GM23338 (cell line): ENCODE data around the gene LMOD1. TPM values are rescaled to one million over a fixed set of nuclear protein-coding genes. Genes with fewer than 3 reads are reported as not detected.

Experiments used
- ATAC-seq: fragments of 200-7000 bp; cut with Tn5 transposase; 3 replicates; pipeline ENCODE4 v1.9.1; 2020
- DNase-seq: peaks from one replicate; pipeline ENCODE4 v3.0.0-alpha.2; 2015; ENCODE audit warnings: low spot score
- H2AFZ ChIP-seq: fragments of 200-600 bp; sonication (generic); 2 replicates; pipeline ENCODE4 v1.8.0; 2016; ENCODE audit warnings: antibody characterized with exemption, mild to moderate bottlenecking, moderate library complexity
- H3F3A ChIP-seq: fragments of 200-600 bp; sonication (generic); replicated peaks from 2 replicates; pipeline ENCODE4 v1.8.0; 2017; ENCODE audit warnings: antibody characterized with exemption, mixed run types, low read depth
- H3K27ac ChIP-seq: fragments of 200-600 bp; sonication (generic); 2 replicates; pipeline ENCODE4 v1.6.1; 2016; ENCODE audit warnings: low read depth
- H3K27me3 ChIP-seq: fragments of 200-600 bp; sonication (generic); 2 replicates; pipeline ENCODE4 v1.8.0; 2016; ENCODE audit warnings: mild to moderate bottlenecking, mixed run types, moderate library complexity; ENCODE audit not compliant: insufficient read depth
- H3K36me3 ChIP-seq: fragments of 200-600 bp; sonication (generic); 2 replicates; pipeline ENCODE4 v1.8.0; 2016; ENCODE audit warnings: mild to moderate bottlenecking; ENCODE audit not compliant: insufficient read depth
- H3K4me1 ChIP-seq: fragments of 200-600 bp; sonication (generic); 2 replicates; pipeline ENCODE4 v1.8.0; 2016; ENCODE audit warnings: mild to moderate bottlenecking, moderate library complexity; ENCODE audit not compliant: insufficient read depth
- H3K4me2 ChIP-seq: fragments of 200-600 bp; sonication (generic); 2 replicates; pipeline ENCODE4 v1.7.1; 2017; ENCODE audit warnings: mixed run types
- H3K4me3 ChIP-seq: fragments of 200-600 bp; sonication (generic); 2 replicates; pipeline ENCODE4 v1.6.1; 2016; ENCODE audit warnings: mixed run types
- H3K79me2 ChIP-seq: fragments of 200-600 bp; sonication (generic); replicated peaks from 2 replicates; pipeline ENCODE4 v1.8.0; 2017; ENCODE audit warnings: mild to moderate bottlenecking; ENCODE audit not compliant: insufficient read depth
- H3K9me2 ChIP-seq: fragments of 200-600 bp; sonication (generic); 2 replicates; pipeline ENCODE4 v1.8.0; 2017; ENCODE audit not compliant: insufficient read depth
- H4K20me1 ChIP-seq: fragments of 200-600 bp; sonication (generic); replicated peaks from 2 replicates; pipeline ENCODE4 v1.8.0; 2017; ENCODE audit warnings: mild to moderate bottlenecking; ENCODE audit not compliant: insufficient read depth
- H3K27ac Mint-ChIP-seq: 2 replicates; pipeline ENCODE4 v1.8.0; 2020; ENCODE audit warnings: inconsistent platforms, mild to moderate bottlenecking, moderate library complexity, mixed read lengths
- H3K27me3 Mint-ChIP-seq: 3 replicates; pipeline ENCODE4 v1.8.0; 2022; ENCODE audit warnings: low read depth, mild to moderate bottlenecking, moderate library complexity, mixed read lengths, inconsistent platforms; ENCODE audit not compliant: insufficient read depth, poor library complexity
- H3K36me3 Mint-ChIP-seq: 3 replicates; pipeline ENCODE4 v1.8.0; 2021; ENCODE audit warnings: low read depth, mild to moderate bottlenecking, inconsistent platforms, moderate library complexity, mixed read lengths
- H3K4me1 Mint-ChIP-seq: 3 replicates; pipeline ENCODE4 v1.8.0; 2020; ENCODE audit warnings: mild to moderate bottlenecking, inconsistent platforms, mixed read lengths
- H3K4me3 Mint-ChIP-seq: 3 replicates; pipeline ENCODE4 v1.8.0; 2021; ENCODE audit warnings: moderate library complexity, mild to moderate bottlenecking, inconsistent platforms, mixed read lengths
- H3K9me3 Mint-ChIP-seq: 3 replicates; pipeline ENCODE4 v1.8.0; 2020; ENCODE audit warnings: moderate library complexity, mild to moderate bottlenecking, inconsistent platforms, mixed read lengths
- EZH2 ChIP-seq: fragments of 200-600 bp; sonication (generic); IDR thresholded peaks from one replicate; pipeline ENCODE4 v1.8.0; 2017; ENCODE audit warnings: antibody characterized with exemption, mild to moderate bottlenecking, low read depth; ENCODE audit not compliant: unreplicated experiment
- EZH2phosphoT487 ChIP-seq: fragments of 200-600 bp; sonication (generic); IDR thresholded peaks from one replicate; pipeline ENCODE4 v1.8.1; 2018; ENCODE audit warnings: antibody characterized with exemption; ENCODE audit not compliant: unreplicated experiment
- JUNB ChIP-seq: IDR thresholded peaks from one replicate; pipeline ENCODE4 v1.6.1; 2016; ENCODE audit warnings: antibody characterized with exemption; ENCODE audit not compliant: unreplicated experiment
- NANOG ChIP-seq: IDR thresholded peaks from 2 replicates; pipeline ENCODE4 v1.6.1; 2016; ENCODE audit warnings: antibody characterized with exemption, borderline replicate concordance
- POLR2AphosphoS5 ChIP-seq: IDR thresholded peaks from 2 replicates; pipeline ENCODE4 v1.6.1; 2016; ENCODE audit warnings: antibody characterized with exemption, low read depth
- STAT1 ChIP-seq: IDR thresholded peaks from one replicate; pipeline ENCODE4 v1.6.1; 2016; ENCODE audit warnings: antibody characterized with exemption; ENCODE audit not compliant: unreplicated experiment
- ZNF114 ChIP-seq: fragments of 250-450 bp; sonication (Bioruptor Pico); IDR thresholded peaks from 2 replicates; pipeline ENCODE4 v1.5.0; 2020; ENCODE audit warnings: mild to moderate bottlenecking, moderate library complexity
- ZNF331 ChIP-seq: fragments of 250-450 bp; sonication (Bioruptor Pico); IDR thresholded peaks from 2 replicates; pipeline ENCODE4 v1.5.0; 2020; ENCODE audit warnings: low read depth, mild to moderate bottlenecking, moderate library complexity
- polyA plus RNA-seq: library from polyadenylated mRNA; unstranded; fragments of >200 nt; fragmentation: Nextera tagmentation; extraction: Ambion mirVana; gene quantifications from 2 replicates; pipeline ENCODE4 v1.2.1, GENCODE V29; 2016
- total RNA-seq: library from RNA; depleted of rRNA; stranded (reverse); fragments of >200 nt; shearing (Covaris generic); gene quantifications from 2 replicates; pipeline ENCODE4 v1.2.3, GENCODE V29; 2014
- TF ChIP-seq, protein P1 (sequence below): IDR thresholded peaks from 2 replicates; pipeline ENCODE4 v1.6.1; 2016; ENCODE audit warnings: antibody characterized with exemption
- TF ChIP-seq, protein P2 (sequence below), 2 experiments: fragments of 200-600 bp in 1 of 2; sonication (generic) in 1 of 2; conservative IDR thresholded peaks; 2 replicates each; pipeline versions ENCODE4 v1.5.1 to v1.6.1; 2016 to 2017; ENCODE audit warnings: antibody characterized with exemption in 2 of 2, low read depth in 2 of 2, mild to moderate bottlenecking in 2 of 2, moderate library complexity in 1 of 2
- TF ChIP-seq, protein P3 (sequence below): IDR thresholded peaks from one replicate; pipeline ENCODE4 v1.6.1; 2018; ENCODE audit warnings: antibody characterized with exemption; ENCODE audit not compliant: unreplicated experiment
- TF ChIP-seq, protein P4 (sequence below): fragments of 250-450 bp; sonication (Bioruptor Pico); IDR thresholded peaks from 2 replicates; pipeline ENCODE4 v1.5.0; 2020; ENCODE audit warnings: mild to moderate bottlenecking, moderate library complexity

Gene LMOD1
- total and polyA plus RNA-seq, 2 experiments from 2014 or later: 0.74 to 1.7 TPM

DNA sequence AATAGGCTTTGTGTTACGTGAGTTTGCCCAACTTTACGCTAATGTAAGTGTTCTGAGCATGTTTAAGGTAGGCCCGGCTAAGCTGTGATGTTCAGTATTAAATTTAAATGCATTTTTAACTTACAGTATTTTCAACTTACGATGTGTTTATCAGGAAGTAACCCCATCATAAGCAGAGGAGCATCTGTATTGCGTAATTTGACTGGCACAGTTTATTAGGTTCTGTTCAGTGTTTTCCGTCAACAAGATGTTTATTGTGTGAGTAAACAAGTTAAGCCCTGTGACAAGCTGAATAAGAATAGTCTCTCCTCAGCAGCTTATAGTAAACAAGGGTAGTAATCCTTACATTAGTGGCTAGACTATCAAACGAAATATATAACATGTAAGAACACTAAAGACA is 84.9 kb downstream of the LMOD1 start:
- Histone ChIP-seq H2AFZ (no peak overlapping the region), H3K4me3 (no peak overlapping the region), H3K36me3 (peaks cover 54% of the 10 kb centered on the region), H3K9me2 (no peaks in the 10 kb centered on the region), H3K4me2 (no peak overlapping the region), H3K79me2 (no peaks in the 10 kb centered on the region), H3K27ac (no peak overlapping the region), H3K4me1 (no peaks in the 10 kb centered on the region), H4K20me1 (peaks cover 7% of the 10 kb centered on the region), H3K27me3 (no peaks in the 10 kb centered on the region), H3F3A (0 out of 2 replicates have a peak, but pooled peaks cover 3% of the 10 kb centered on the region)
- Mint-ChIP-seq H3K4me1 (no peaks in the 10 kb centered on the region), H3K36me3 (peaks cover 64% of the 10 kb centered on the region), H3K4me3 (no peak overlapping the region), H3K9me3 (no peaks in the 10 kb centered on the region), H3K27ac (no peak overlapping the region), H3K27me3 (peaks cover 6% of the 10 kb centered on the region)
- TF ChIP-seq STAT1 (no peak), POLR2AphosphoS5 (no peak), EZH2 (no peak), EZH2phosphoT487 (no peak), JUNB (no peak), ZNF114 (CRISPR knock-in tag) (no peak), NANOG (no peak), ZNF331 (CRISPR knock-in tag) (no peak)
- TF ChIP-seq, protein P1, sequence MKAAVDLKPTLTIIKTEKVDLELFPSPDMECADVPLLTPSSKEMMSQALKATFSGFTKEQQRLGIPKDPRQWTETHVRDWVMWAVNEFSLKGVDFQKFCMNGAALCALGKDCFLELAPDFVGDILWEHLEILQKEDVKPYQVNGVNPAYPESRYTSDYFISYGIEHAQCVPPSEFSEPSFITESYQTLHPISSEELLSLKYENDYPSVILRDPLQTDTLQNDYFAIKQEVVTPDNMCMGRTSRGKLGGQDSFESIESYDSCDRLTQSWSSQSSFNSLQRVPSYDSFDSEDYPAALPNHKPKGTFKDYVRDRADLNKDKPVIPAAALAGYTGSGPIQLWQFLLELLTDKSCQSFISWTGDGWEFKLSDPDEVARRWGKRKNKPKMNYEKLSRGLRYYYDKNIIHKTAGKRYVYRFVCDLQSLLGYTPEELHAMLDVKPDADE: no peak
- TF ChIP-seq, protein P2, sequence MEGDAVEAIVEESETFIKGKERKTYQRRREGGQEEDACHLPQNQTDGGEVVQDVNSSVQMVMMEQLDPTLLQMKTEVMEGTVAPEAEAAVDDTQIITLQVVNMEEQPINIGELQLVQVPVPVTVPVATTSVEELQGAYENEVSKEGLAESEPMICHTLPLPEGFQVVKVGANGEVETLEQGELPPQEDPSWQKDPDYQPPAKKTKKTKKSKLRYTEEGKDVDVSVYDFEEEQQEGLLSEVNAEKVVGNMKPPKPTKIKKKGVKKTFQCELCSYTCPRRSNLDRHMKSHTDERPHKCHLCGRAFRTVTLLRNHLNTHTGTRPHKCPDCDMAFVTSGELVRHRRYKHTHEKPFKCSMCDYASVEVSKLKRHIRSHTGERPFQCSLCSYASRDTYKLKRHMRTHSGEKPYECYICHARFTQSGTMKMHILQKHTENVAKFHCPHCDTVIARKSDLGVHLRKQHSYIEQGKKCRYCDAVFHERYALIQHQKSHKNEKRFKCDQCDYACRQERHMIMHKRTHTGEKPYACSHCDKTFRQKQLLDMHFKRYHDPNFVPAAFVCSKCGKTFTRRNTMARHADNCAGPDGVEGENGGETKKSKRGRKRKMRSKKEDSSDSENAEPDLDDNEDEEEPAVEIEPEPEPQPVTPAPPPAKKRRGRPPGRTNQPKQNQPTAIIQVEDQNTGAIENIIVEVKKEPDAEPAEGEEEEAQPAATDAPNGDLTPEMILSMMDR (conservative IDR thresholded peaks at IDR 0.05; ENCODE audit: low read depth in 2 of 2): no peak
- TF ChIP-seq, protein P3, sequence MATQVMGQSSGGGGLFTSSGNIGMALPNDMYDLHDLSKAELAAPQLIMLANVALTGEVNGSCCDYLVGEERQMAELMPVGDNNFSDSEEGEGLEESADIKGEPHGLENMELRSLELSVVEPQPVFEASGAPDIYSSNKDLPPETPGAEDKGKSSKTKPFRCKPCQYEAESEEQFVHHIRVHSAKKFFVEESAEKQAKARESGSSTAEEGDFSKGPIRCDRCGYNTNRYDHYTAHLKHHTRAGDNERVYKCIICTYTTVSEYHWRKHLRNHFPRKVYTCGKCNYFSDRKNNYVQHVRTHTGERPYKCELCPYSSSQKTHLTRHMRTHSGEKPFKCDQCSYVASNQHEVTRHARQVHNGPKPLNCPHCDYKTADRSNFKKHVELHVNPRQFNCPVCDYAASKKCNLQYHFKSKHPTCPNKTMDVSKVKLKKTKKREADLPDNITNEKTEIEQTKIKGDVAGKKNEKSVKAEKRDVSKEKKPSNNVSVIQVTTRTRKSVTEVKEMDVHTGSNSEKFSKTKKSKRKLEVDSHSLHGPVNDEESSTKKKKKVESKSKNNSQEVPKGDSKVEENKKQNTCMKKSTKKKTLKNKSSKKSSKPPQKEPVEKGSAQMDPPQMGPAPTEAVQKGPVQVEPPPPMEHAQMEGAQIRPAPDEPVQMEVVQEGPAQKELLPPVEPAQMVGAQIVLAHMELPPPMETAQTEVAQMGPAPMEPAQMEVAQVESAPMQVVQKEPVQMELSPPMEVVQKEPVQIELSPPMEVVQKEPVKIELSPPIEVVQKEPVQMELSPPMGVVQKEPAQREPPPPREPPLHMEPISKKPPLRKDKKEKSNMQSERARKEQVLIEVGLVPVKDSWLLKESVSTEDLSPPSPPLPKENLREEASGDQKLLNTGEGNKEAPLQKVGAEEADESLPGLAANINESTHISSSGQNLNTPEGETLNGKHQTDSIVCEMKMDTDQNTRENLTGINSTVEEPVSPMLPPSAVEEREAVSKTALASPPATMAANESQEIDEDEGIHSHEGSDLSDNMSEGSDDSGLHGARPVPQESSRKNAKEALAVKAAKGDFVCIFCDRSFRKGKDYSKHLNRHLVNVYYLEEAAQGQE: no peak
- TF ChIP-seq, protein P4, sequence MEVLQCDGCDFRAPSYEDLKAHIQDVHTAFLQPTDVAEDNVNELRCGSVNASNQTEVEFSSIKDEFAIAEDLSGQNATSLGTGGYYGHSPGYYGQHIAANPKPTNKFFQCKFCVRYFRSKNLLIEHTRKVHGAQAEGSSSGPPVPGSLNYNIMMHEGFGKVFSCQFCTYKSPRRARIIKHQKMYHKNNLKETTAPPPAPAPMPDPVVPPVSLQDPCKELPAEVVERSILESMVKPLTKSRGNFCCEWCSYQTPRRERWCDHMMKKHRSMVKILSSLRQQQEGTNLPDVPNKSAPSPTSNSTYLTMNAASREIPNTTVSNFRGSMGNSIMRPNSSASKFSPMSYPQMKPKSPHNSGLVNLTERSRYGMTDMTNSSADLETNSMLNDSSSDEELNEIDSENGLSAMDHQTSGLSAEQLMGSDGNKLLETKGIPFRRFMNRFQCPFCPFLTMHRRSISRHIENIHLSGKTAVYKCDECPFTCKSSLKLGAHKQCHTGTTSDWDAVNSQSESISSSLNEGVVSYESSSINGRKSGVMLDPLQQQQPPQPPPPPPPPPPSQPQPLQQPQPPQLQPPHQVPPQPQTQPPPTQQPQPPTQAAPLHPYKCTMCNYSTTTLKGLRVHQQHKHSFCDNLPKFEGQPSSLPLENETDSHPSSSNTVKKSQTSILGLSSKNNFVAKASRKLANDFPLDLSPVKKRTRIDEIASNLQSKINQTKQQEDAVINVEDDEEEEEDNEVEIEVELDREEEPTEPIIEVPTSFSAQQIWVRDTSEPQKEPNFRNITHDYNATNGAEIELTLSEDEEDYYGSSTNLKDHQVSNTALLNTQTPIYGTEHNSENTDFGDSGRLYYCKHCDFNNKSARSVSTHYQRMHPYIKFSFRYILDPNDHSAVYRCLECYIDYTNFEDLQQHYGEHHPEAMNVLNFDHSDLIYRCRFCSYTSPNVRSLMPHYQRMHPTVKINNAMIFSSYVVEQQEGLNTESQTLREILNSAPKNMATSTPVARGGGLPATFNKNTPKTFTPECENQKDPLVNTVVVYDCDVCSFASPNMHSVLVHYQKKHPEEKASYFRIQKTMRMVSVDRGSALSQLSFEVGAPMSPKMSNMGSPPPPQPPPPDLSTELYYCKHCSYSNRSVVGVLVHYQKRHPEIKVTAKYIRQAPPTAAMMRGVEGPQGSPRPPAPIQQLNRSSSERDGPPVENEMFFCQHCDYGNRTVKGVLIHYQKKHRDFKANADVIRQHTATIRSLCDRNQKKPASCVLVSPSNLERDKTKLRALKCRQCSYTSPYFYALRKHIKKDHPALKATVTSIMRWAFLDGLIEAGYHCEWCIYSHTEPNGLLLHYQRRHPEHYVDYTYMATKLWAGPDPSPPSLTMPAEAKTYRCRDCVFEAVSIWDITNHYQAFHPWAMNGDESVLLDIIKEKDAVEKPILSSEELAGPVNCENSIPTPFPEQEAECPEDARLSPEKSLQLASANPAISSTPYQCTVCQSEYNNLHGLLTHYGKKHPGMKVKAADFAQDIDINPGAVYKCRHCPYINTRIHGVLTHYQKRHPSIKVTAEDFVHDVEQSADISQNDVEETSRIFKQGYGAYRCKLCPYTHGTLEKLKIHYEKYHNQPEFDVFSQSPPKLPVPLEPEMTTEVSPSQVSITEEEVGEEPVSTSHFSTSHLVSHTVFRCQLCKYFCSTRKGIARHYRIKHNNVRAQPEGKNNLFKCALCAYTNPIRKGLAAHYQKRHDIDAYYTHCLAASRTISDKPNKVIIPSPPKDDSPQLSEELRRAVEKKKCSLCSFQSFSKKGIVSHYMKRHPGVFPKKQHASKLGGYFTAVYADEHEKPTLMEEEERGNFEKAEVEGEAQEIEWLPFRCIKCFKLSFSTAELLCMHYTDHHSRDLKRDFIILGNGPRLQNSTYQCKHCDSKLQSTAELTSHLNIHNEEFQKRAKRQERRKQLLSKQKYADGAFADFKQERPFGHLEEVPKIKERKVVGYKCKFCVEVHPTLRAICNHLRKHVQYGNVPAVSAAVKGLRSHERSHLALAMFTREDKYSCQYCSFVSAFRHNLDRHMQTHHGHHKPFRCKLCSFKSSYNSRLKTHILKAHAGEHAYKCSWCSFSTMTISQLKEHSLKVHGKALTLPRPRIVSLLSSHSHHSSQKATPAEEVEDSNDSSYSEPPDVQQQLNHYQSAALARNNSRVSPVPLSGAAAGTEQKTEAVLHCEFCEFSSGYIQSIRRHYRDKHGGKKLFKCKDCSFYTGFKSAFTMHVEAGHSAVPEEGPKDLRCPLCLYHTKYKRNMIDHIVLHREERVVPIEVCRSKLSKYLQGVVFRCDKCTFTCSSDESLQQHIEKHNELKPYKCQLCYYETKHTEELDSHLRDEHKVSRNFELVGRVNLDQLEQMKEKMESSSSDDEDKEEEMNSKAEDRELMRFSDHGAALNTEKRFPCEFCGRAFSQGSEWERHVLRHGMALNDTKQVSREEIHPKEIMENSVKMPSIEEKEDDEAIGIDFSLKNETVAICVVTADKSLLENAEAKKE (CRISPR knock-in tag): no peak
- no peak for DNase-seq
- ATAC-seq: no peak
